K562 (cell line): ENCODE results near the gene ATAD3C. TPM values are rescaled to one million over a fixed set of nuclear protein-coding genes. Genes with fewer than 3 reads are reported as not detected.

ENCODE experiments used
- ADNP ChIP-seq: fragments of 200-800 bp; sonication (Bioruptor generic); IDR thresholded peaks from 2 replicates; pipeline ENCODE4 v1.6.1; 2016; ENCODE audit warnings: missing genetic modification characterization, missing compliant biosample characterization
- BACH1 ChIP-seq: fragments of 200-800 bp; sonication (Bioruptor generic); IDR thresholded peaks from 2 replicates; pipeline ENCODE4 v1.6.1; 2016; ENCODE audit warnings: missing genetic modification characterization, missing compliant biosample characterization
- CBFA2T2 ChIP-seq: fragments of 450-650 bp; conservative IDR thresholded peaks from 2 replicates; pipeline ENCODE4 v1.6.1; 2017; ENCODE audit warnings: mild to moderate bottlenecking
- CCNT2 ChIP-seq: IDR thresholded peaks from 2 replicates; pipeline ENCODE4 v1.6.1; 2011; ENCODE audit warnings: borderline replicate concordance, low read depth, mild to moderate bottlenecking, moderate library complexity, mixed read lengths, low read length; ENCODE audit not compliant: insufficient read length; ENCODE audit errors: extremely low read depth
- CREB1 ChIP-seq, 2 experiments: sonication (generic) in 1 of 2; formaldehyde crosslinking in 1 of 2; IDR thresholded peaks; 2 replicates each; pipeline versions ENCODE4 v1.6.1 to v1.8.0; 2012 to 2022; ENCODE audit warnings: inconsistent platforms in 1 of 2, mild to moderate bottlenecking in 1 of 2, missing genetic modification reagents in 1 of 2, moderate library complexity in 1 of 2
- CXXC5 ChIP-seq: fragments of 250-450 bp; sonication (Bioruptor Pico); IDR thresholded peaks from 2 replicates; pipeline ENCODE4 v1.8.0; 2022; ENCODE audit warnings: inconsistent platforms, mild to moderate bottlenecking, moderate library complexity
- FOXA1 ChIP-seq: fragments of 450-650 bp; IDR thresholded peaks from 2 replicates; pipeline ENCODE4 v1.6.1; 2016; ENCODE audit warnings: mild to moderate bottlenecking, borderline replicate concordance
- MEF2A ChIP-seq: IDR thresholded peaks from 2 replicates; pipeline ENCODE4 v1.6.1; 2011; ENCODE audit warnings: low read depth, mild to moderate bottlenecking, low read length, moderate library complexity; ENCODE audit not compliant: control insufficient read depth
- MEIS2 ChIP-seq: fragments of 450-650 bp; IDR thresholded peaks from 2 replicates; pipeline ENCODE4 v1.6.1; 2014; ENCODE audit warnings: mild to moderate bottlenecking; ENCODE audit not compliant: partially characterized antibody
- NEUROD1 ChIP-seq: fragments of 150-350 bp; IDR thresholded peaks from 2 replicates; pipeline ENCODE4 v1.6.1; 2014; ENCODE audit warnings: borderline replicate concordance, low read length, low read depth; ENCODE audit not compliant: partially characterized antibody
- NFE2 ChIP-seq: IDR thresholded peaks from 2 replicates; pipeline ENCODE4 v1.6.1; 2014; ENCODE audit warnings: antibody characterized with exemption, low read depth
- PHB2 ChIP-seq: fragments of 450-650 bp; IDR thresholded peaks from 2 replicates; pipeline ENCODE4 v1.6.1; 2017; ENCODE audit warnings: low read depth
- PTRF ChIP-seq: fragments of 450-650 bp; IDR thresholded peaks from 2 replicates; pipeline ENCODE4 v1.6.1; 2016; ENCODE audit warnings: mild to moderate bottlenecking, missing genetic modification characterization, missing compliant biosample characterization
- SMARCC2 ChIP-seq: fragments of 450-650 bp; IDR thresholded peaks from 2 replicates; pipeline ENCODE4 v1.6.1; 2017; ENCODE audit warnings: antibody characterized with exemption, moderate library complexity, mild to moderate bottlenecking, low read depth
- SUPT5H ChIP-seq: fragments of 450-650 bp; IDR thresholded peaks from 2 replicates; pipeline ENCODE4 v1.6.1; 2016
- XRCC3 ChIP-seq: fragments of 450-650 bp; IDR thresholded peaks from 2 replicates; pipeline ENCODE4 v1.6.1; 2017; ENCODE audit warnings: mild to moderate bottlenecking, moderate library complexity
- ZFX ChIP-seq: sonication (generic); formaldehyde crosslinking; IDR thresholded peaks from 2 replicates; pipeline ENCODE4 v1.8.0; 2022; ENCODE audit warnings: mild to moderate bottlenecking, missing genetic modification reagents, moderate library complexity
- ZNF586 ChIP-seq: fragments of 450-650 bp; formaldehyde crosslinking; conservative IDR thresholded peaks from 2 replicates; pipeline ENCODE4 v1.4.0; 2020; ENCODE audit warnings: mild to moderate bottlenecking, moderate library complexity
- ZNF695 ChIP-seq: fragments of 450-650 bp; formaldehyde crosslinking; IDR thresholded peaks from 2 replicates; pipeline ENCODE4 v1.4.0; 2020; ENCODE audit warnings: mild to moderate bottlenecking, moderate library complexity
- ZNF830 ChIP-seq: fragments of 250-450 bp; sonication (Bioruptor Pico); IDR thresholded peaks from 2 replicates; pipeline ENCODE4 v1.5.0; 2021; ENCODE audit warnings: mild to moderate bottlenecking
- polyA plus RNA-seq, 8 experiments: library from polyadenylated mRNA; depleted of rRNA in 4 of 8; stranded (reverse) in 5 of 8; unstranded in 3 of 8; fragments of >200 nt; fragmentation: Nextera tagmentation in 2 of 8; fragmentation: Illumina TruSeq in 1 of 8; extraction: Ambion mirVana in 2 of 8; extraction: Trizol in 1 of 8; gene quantifications; 2 replicates each; pipeline versions ENCODE4 v1.2.1 to v1.2.3, GENCODE V29; 2011 to 2014; ENCODE audit warnings: inconsistent platforms in 1 of 8, missing spikeins in 1 of 8
- total RNA-seq, 7 experiments: library from RNA; depleted of rRNA in 6 of 7; stranded (reverse); fragments of >200 nt in 6 of 7; fragmentation: Illumina TruSeq in 2 of 7; extraction: Trizol in 2 of 7; gene quantifications; 2 replicates each; pipeline versions ENCODE4 v1.2.1 to v1.2.3, GENCODE V29; 2011 to 2021; ENCODE audit warnings: low replicate concordance in 1 of 7
- TF ChIP-seq, protein P1 (sequence below): fragments of 200-800 bp; sonication (Bioruptor generic); IDR thresholded peaks from 2 replicates; pipeline ENCODE4 v1.6.1; 2017; ENCODE audit warnings: missing genetic modification characterization, missing compliant biosample characterization
- TF ChIP-seq, protein P2 (sequence below): fragments of 250-450 bp; sonication (Bioruptor Pico); IDR thresholded peaks from 2 replicates; pipeline ENCODE4 v1.8.0; 2022; ENCODE audit warnings: moderate library complexity, mild to moderate bottlenecking, inconsistent platforms
- TF ChIP-seq, protein P3 (sequence below): sonication (generic); formaldehyde crosslinking; IDR thresholded peaks from 2 replicates; pipeline ENCODE4 v1.8.0; 2022; ENCODE audit warnings: mild to moderate bottlenecking, low read depth, missing genetic modification reagents
- TF ChIP-seq, protein P4 (sequence below): fragments of 450-650 bp; IDR thresholded peaks from 2 replicates; pipeline ENCODE4 v1.6.1; 2018; ENCODE audit warnings: mild to moderate bottlenecking, low read depth; ENCODE audit not compliant: partially characterized antibody

Gene ATAD3C
- total and polyA plus RNA-seq, 9 of the 15 experiments (the other 6 are each of a cell fraction or from before 2014, with no cell fraction given): 0.03 to 0.18 TPM; not detected in 7

DNA sequence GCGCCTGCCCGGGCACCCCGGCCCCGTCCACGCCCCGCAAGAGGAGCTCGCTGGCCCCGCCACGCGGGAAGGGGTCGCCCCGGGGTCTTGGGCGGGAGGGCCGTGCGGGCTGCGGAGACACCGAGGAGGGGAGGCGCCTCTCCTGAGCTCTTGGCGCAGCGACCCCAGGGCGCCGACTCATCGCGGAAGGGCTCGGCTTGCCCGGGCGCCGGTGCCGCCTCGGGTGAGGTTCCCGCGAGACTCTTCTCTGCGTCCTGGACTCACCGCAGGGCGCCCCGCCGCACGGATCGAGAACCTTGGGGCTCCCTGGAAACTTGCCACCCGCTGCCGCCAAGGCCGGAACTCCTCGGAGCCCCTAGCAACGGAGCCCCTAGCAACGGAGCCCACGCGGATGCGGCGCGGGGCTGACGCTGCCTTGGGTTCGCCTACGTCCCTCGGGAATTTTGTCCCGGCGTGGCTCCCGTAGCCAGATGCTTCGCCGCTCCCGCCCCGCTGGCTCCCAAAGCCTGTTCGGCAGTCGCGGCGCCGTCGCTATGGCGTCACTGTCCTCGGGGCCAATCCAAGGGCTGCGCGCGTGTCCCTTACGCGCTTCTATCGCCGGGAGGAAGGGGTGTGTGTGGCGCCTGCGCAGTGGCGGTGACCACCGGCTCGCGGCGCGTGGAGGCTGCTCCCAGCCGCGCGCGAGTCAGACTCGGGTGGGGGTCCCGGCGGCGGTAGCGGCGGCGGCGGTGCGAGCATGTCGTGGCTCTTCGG lies 62.2 kb downstream of the ATAD3C start, which contains the start of gene ATAD3A (continued):
- TF ChIP-seq CCNT2 (peak; percentile 56), PTRF (no peak), NFE2 (peak; percentile 46; the same call in 1 of the 2 replicates), BACH1 (no peak), CREB1 (IDR thresholded peaks at IDR 0.05) (peak; percentile 99), CREB1 (CRISPR knock-in tag; IDR thresholded peaks at IDR 0.05) (peak; percentile 99), SUPT5H (peak; percentile 90), MEIS2 (peak; percentile 90), XRCC3 (no peak), ZFX (CRISPR knock-in tag) (peak; percentile 71), PHB2 (no peak), ZNF695 (no peak), NEUROD1 (peak; percentile 85), CXXC5 (peak; percentile 96), ZNF830 (CRISPR knock-in tag) (no peak), ZNF586 (CRISPR knock-in tag) (no peak), MEF2A (no peak), FOXA1 (no peak), SMARCC2 (no peak), CBFA2T2 (no peak), ADNP (tag) (no peak)
- TF ChIP-seq, protein P1, sequence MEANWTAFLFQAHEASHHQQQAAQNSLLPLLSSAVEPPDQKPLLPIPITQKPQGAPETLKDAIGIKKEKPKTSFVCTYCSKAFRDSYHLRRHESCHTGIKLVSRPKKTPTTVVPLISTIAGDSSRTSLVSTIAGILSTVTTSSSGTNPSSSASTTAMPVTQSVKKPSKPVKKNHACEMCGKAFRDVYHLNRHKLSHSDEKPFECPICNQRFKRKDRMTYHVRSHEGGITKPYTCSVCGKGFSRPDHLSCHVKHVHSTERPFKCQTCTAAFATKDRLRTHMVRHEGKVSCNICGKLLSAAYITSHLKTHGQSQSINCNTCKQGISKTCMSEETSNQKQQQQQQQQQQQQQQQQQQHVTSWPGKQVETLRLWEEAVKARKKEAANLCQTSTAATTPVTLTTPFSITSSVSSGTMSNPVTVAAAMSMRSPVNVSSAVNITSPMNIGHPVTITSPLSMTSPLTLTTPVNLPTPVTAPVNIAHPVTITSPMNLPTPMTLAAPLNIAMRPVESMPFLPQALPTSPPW: peak; percentile 73
- TF ChIP-seq, protein P2, sequence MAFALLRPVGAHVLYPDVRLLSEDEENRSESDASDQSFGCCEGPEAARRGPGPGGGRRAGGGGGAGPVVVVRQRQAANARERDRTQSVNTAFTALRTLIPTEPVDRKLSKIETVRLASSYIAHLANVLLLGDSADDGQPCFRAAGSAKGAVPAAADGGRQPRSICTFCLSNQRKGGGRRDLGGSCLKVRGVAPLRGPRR (CRISPR knock-in tag): no peak
- TF ChIP-seq, protein P3, sequence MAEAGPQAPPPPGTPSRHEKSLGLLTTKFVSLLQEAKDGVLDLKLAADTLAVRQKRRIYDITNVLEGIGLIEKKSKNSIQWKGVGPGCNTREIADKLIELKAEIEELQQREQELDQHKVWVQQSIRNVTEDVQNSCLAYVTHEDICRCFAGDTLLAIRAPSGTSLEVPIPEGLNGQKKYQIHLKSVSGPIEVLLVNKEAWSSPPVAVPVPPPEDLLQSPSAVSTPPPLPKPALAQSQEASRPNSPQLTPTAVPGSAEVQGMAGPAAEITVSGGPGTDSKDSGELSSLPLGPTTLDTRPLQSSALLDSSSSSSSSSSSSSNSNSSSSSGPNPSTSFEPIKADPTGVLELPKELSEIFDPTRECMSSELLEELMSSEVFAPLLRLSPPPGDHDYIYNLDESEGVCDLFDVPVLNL: peak; percentile 45; the same call in 1 of the 2 replicates
- TF ChIP-seq, protein P4, sequence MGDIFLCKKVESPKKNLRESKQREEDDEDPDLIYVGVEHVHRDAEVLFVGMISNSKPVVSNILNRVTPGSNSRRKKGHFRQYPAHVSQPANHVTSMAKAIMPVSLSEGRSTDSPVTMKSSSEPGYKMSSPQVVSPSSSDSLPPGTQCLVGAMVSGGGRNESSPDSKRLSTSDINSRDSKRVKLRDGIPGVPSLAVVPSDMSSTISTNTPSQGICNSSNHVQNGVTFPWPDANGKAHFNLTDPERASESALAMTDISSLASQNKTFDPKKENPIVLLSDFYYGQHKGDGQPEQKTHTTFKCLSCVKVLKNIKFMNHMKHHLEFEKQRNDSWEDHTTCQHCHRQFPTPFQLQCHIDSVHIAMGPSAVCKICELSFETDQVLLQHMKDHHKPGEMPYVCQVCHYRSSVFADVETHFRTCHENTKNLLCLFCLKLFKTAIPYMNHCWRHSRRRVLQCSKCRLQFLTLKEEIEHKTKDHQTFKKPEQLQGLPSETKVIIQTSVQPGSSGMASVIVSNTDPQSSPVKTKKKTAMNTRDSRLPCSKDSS: no peak
